ENCODE data around the gene RAB6C. TPM values are rescaled to one million over a fixed set of nuclear protein-coding genes. Genes with fewer than 3 reads are reported as not detected.
A peak's percentile ranks its signal among the peaks of the same experiment; 100 is the strongest.
"Not testable (repeated sequence)": the region's sequence is repeated elsewhere in the genome, so short reads cannot be mapped to it uniquely, and the experiment has no call there.

RAB6C gene
- not detected in 2 replicates for total RNA-seq (2014; rRNA removed; shearing (Covaris generic))

GRCh38 chr2:129979629-129980155 is at the start of gene RAB6C:
RAB6C (plus strand) TSS chr2:129979666; CDS start chr2:129980116, 450 bp downstream.
- DNase-seq = peak; percentile 57
- peaks cover 18% of the 10 kb centered on the region for H3K27me3 ChIP-seq (ENCODE audit: control insufficient read depth, insufficient read depth, low read length)
- H3K36me3 ChIP-seq (replicated peaks; ENCODE audit: control insufficient read depth, insufficient read depth, low read length) = not testable (repeated sequence)
- H3K4me3 ChIP-seq (ENCODE audit: insufficient read depth, low read depth, low read length) = peak within 1 kb of the TSS; percentile 42

GRCh38 chr2:129930451-129930850 is 49.0 kb upstream of the RAB6C start:
- no peak for DNase-seq
- Histone ChIP-seq H3K27me3 (ENCODE audit: control insufficient read depth, insufficient read depth, low read length) (peaks cover 8% of the 10 kb centered on the region), H3K36me3 (replicated peaks; ENCODE audit: control insufficient read depth, insufficient read depth, low read length) (no peaks in the 10 kb centered on the region), H3K4me3 (ENCODE audit: insufficient read depth, low read depth, low read length) (no peak overlapping the region)

GRCh38 chr2:129933387-129933786 is 46.1 kb upstream of the RAB6C start:
- not testable (repeated sequence) for H3K36me3 ChIP-seq (replicated peaks; ENCODE audit: control insufficient read depth, insufficient read depth, low read length); H3K27me3 ChIP-seq (ENCODE audit: control insufficient read depth, insufficient read depth, low read length); H3K4me3 ChIP-seq (ENCODE audit: insufficient read depth, low read depth, low read length); DNase-seq

GRCh38 chr2:129934044-129934822 is 45.2 kb upstream of the RAB6C start:
- no peaks in the 10 kb centered on the region for H3K36me3 ChIP-seq (replicated peaks; ENCODE audit: control insufficient read depth, insufficient read depth, low read length)
- DNase-seq = peak; percentile 67
- peaks cover 8% of the 10 kb centered on the region for H3K27me3 ChIP-seq (ENCODE audit: control insufficient read depth, insufficient read depth, low read length)
- H3K4me3 ChIP-seq (ENCODE audit: insufficient read depth, low read depth, low read length) = peak overlapping the region; percentile 38

GRCh38 chr2:129935118-129935517 is 44.3 kb upstream of the RAB6C start:
- peaks cover 8% of the 10 kb centered on the region for H3K27me3 ChIP-seq (ENCODE audit: control insufficient read depth, insufficient read depth, low read length)
- no peak overlapping the region for H3K4me3 ChIP-seq (ENCODE audit: insufficient read depth, low read depth, low read length)
- DNase-seq = no peak
- no peaks in the 10 kb centered on the region for H3K36me3 ChIP-seq (replicated peaks; ENCODE audit: control insufficient read depth, insufficient read depth, low read length)

GRCh38 chr2:129936334-129936934 is 43.0 kb upstream of the RAB6C start:
- DNase-seq = no peak
- H3K4me3 ChIP-seq (ENCODE audit: insufficient read depth, low read depth, low read length) = no peak overlapping the region
- H3K27me3 ChIP-seq (ENCODE audit: control insufficient read depth, insufficient read depth, low read length) = peaks cover 8% of the 10 kb centered on the region
- no peaks in the 10 kb centered on the region for H3K36me3 ChIP-seq (replicated peaks; ENCODE audit: control insufficient read depth, insufficient read depth, low read length)

- not testable (repeated sequence) for DNase-seq; H3K4me3 ChIP-seq (ENCODE audit: insufficient read depth, low read depth, low read length); H3K27me3 ChIP-seq (ENCODE audit: control insufficient read depth, insufficient read depth, low read length); H3K36me3 ChIP-seq (replicated peaks; ENCODE audit: control insufficient read depth, insufficient read depth, low read length)
Observed at GRCh38 chr2:129938850-129939471, 40.5 kb upstream of the RAB6C start.

GRCh38 chr2:129943456-129943855 is 36.0 kb upstream of the RAB6C start:
- H3K27me3 ChIP-seq (ENCODE audit: control insufficient read depth, insufficient read depth, low read length); DNase-seq; H3K4me3 ChIP-seq (ENCODE audit: insufficient read depth, low read depth, low read length); H3K36me3 ChIP-seq (replicated peaks; ENCODE audit: control insufficient read depth, insufficient read depth, low read length): not testable (repeated sequence)

GRCh38 chr2:129945557-129945956 is 33.9 kb upstream of the RAB6C start:
- no peak for DNase-seq
- Histone ChIP-seq H3K27me3 (ENCODE audit: control insufficient read depth, insufficient read depth, low read length) (no peaks in the 10 kb centered on the region), H3K36me3 (replicated peaks; ENCODE audit: control insufficient read depth, insufficient read depth, low read length) (no peaks in the 10 kb centered on the region), H3K4me3 (ENCODE audit: insufficient read depth, low read depth, low read length) (no peak overlapping the region)

GRCh38 chr2:129947712-129948111 is 31.8 kb upstream of the RAB6C start:
- not testable (repeated sequence) for H3K36me3 ChIP-seq (replicated peaks; ENCODE audit: control insufficient read depth, insufficient read depth, low read length); DNase-seq; H3K4me3 ChIP-seq (ENCODE audit: insufficient read depth, low read depth, low read length); H3K27me3 ChIP-seq (ENCODE audit: control insufficient read depth, insufficient read depth, low read length)

GRCh38 chr2:129956171-129956570 is 23.3 kb upstream of the RAB6C start:
- not testable (repeated sequence) for DNase-seq; H3K36me3 ChIP-seq (replicated peaks; ENCODE audit: control insufficient read depth, insufficient read depth, low read length); H3K4me3 ChIP-seq (ENCODE audit: insufficient read depth, low read depth, low read length); H3K27me3 ChIP-seq (ENCODE audit: control insufficient read depth, insufficient read depth, low read length)

- Histone ChIP-seq H3K4me3 (ENCODE audit: insufficient read depth, low read depth, low read length) (no peak overlapping the region), H3K36me3 (replicated peaks; ENCODE audit: control insufficient read depth, insufficient read depth, low read length) (no peaks in the 10 kb centered on the region), H3K27me3 (ENCODE audit: control insufficient read depth, insufficient read depth, low read length) (no peaks in the 10 kb centered on the region)
- no peak for DNase-seq
Observed at GRCh38 chr2:129957891-129958290, 21.6 kb upstream of the RAB6C start.

- H3K36me3 ChIP-seq (replicated peaks; ENCODE audit: control insufficient read depth, insufficient read depth, low read length); H3K4me3 ChIP-seq (ENCODE audit: insufficient read depth, low read depth, low read length); H3K27me3 ChIP-seq (ENCODE audit: control insufficient read depth, insufficient read depth, low read length); DNase-seq: not testable (repeated sequence)
Observed at GRCh38 chr2:129958736-129959135, 20.7 kb upstream of the RAB6C start.

- not testable (repeated sequence) for DNase-seq; H3K4me3 ChIP-seq (ENCODE audit: insufficient read depth, low read depth, low read length); H3K27me3 ChIP-seq (ENCODE audit: control insufficient read depth, insufficient read depth, low read length); H3K36me3 ChIP-seq (replicated peaks; ENCODE audit: control insufficient read depth, insufficient read depth, low read length)
Observed at GRCh38 chr2:129968605-129969004, 10.9 kb upstream of the RAB6C start.
